ENCODE results near the gene PRKAG2.

The PRKAG2 gene

DNA sequence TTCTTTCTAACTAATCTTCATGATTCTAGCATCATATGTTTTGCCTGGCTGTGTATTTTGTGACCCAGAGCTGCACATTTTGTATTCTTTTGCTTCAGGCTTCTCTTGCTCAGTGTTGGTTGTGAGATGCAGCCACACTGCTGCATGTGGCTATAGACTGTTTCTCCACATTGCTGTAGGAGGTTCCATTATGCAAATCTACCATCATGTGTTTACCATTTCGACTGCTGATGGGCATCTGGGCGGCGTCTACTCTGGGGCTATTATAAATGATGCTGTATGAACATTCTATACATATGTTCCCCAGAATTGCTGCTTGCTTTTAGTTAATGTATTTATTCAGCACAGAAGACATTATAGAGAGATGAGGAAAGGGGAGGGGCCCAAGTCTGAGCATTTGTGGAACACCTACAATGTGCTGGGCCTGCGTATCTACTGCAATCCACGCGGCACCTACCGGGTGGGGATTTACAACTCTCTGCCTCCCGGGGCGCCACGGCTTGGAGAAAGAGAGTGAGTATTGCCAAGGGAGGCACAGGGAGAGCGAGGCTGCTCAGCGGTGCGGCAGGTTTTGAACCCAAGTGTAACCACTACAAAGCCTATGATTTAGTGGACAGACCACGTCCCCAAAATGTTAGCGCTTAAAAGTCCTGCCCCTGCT is 172.5 kb downstream of the PRKAG2 start:
- no peak for DNase-seq

- no peak for DNase-seq
Measured at GRCh38 chr7:151702961-151703360, 174.0 kb downstream of the PRKAG2 start.

DNA sequence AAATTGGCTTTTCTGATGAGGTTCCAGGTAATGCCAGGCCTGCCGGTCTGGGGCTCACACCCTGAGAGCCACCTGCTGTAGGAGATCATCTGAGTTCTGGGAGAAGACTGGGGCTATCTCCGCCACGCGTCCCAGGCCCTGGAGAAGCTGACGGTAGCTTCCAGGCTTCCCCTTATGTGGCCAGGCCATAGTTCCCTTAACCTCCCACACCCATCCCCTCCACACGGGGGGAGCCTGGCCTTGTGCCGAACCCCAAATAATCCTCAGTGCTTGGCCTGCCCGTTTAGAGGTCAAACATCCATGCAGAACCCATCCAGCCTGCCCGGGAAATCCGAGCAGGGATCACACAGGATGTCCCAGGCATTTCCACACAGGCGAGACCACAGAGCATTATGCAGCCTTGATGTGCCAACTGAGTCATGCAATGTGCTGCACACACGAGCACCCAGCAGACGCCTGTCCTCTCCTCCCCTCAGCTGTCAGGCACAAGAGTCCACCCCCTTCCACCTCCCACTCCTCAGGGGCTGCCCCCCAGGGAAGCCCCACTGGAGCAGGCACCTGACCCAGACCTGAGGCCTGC is 176.2 kb downstream of the PRKAG2 start:
- no peak for DNase-seq

GRCh38 chr7:151699928-151700319 is 177.0 kb downstream of the PRKAG2 start:
- DNase-seq, result no peak

GRCh38 chr7:151699147-151699927 is 177.6 kb downstream of the PRKAG2 start:
- no peak for DNase-seq

GRCh38 chr7:151697942-151698341 is 179.0 kb downstream of the PRKAG2 start:
- no peak for DNase-seq

GRCh38 chr7:151697515-151697895 is 179.4 kb downstream of the PRKAG2 start:
- DNase-seq, result no peak

DNA sequence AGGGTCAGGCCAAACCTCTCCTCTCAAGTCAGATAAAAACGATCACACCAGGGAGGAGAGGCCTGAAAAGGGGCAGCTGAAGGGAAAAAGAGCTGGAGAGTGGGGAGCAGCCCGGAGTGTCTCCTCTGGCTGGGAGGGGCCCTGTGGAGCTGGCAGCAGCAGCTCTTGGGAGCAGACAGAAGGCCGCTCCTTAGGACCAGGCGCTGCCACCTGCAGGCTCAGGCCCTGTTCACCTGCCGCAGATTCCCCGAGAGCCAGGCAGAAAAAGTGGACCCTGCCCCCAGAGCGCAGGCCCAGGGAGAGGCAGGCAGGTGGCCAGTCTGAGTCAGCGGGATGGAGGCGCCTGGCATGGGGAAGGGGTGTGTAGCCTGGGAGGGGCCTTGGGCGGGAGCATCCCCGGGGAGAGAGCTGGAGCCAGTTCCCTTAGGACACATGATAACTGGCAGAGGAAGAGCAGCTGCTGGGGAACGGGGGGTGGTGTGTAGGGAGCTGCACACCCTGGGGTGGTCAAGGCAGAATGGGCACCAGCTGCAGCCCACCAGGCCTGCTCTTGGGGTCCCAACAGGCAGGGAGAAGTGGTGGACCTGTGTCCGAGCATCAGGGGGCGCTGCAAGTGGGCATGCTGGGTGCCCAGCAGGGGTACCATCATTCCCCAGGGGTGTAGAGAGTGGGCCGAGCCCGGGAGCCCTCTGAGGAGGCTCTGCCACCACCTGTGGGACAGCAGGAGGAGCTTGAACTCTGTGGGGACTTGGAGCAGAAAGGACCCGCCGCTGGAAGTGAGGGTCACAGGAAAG is 180.0 kb downstream of the PRKAG2 start:
- DNase-seq, result no peak

- no peak for DNase-seq
Measured at GRCh38 chr7:151695951-151696541, 180.9 kb downstream of the PRKAG2 start.

DNA sequence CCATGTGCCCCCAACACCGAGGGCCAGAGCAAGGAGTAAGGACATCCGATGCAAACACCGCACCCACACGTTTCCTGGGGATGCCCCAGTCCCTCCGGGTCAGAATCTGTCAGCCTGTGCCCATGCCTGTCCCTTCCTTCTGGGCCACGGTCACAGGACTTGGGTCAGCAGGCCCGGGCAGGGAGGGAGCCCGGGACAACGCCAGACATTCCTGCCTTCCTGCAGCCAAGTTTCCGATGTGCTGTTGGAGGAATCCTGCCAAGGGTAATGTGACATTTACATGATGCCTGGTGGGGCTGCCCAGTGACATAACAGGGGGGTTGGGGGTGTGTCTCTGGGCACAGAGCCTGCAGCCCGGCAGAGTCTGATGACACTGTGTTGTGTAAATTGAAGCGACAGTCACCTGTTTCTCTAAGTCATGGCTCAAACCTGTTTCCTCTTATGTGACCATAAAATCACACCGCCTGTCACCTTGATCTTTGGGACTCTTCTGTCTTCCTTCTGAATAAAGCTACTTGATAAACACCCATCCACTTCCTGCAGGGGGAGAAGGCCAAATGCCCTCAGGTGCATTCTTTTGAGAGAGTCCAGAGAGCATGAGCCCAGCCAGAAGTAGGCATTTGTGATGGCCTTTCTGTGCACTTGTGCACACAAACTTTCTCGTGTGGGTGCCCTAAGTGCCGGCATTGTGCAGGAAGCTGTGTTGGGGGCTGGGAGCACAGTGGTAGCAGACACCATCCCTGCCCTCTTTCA is 181.9 kb downstream of the PRKAG2 start:
- no peak for DNase-seq

GRCh38 chr7:151694441-151694827 is 182.5 kb downstream of the PRKAG2 start:
- DNase-seq, result no peak

GRCh38 chr7:151693140-151693539 is 183.8 kb downstream of the PRKAG2 start:
- DNase-seq, result no peak

GRCh38 chr7:151692721-151693120 is 184.2 kb downstream of the PRKAG2 start:
- no peak for DNase-seq

- DNase-seq, result no peak
Measured at GRCh38 chr7:151691449-151691848, 185.5 kb downstream of the PRKAG2 start.

DNA sequence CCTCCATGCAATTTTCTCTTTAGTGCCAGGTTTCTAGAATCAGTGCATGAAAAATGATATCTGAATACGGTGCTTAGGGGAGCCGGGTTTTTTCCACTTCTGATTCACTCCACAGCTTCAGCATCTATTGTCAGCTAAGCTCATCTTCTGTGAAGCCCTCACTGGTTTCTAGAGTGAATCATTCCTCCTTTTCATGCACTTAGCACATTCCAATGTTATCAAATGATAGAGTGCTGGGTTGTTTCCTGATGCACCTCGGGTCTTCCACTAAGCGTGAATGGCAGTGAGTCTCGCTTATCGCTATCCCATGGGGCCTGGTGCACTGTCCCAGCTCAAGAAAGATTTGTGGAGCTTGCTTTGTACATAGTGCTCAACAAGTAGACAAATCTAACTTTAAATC is 186.3 kb downstream of the PRKAG2 start:
- DNase-seq, result no peak

- DNase-seq, result no peak
Measured at GRCh38 chr7:151689196-151689971, 187.5 kb downstream of the PRKAG2 start.

DNA sequence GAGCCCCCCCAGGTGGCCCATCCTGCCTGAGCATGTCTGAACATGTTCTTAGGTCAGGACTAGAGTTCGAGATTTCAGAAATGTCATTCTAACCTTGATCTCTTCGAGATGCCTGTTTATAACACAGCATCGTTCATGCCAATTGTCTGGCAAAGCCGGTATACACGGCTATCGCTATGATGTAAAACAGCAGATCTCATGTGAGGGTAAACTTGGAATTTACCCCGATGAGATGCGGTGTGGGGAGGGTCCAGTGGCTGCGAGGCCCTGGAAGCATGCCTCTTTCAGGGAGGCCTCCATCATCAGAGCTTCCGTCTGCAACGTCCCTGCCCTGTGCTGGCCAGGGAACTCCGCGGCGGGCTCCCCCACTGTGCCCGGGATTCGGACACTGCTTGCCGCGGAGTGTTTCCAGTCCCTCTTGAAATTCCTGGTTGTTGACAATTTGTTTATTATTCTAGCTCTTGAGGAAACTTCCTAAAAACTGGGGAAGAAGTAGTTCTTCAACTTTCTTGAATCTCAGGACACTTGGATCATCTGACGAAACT is 188.6 kb downstream of the PRKAG2 start:
- DNase-seq, result no peak

DNA sequence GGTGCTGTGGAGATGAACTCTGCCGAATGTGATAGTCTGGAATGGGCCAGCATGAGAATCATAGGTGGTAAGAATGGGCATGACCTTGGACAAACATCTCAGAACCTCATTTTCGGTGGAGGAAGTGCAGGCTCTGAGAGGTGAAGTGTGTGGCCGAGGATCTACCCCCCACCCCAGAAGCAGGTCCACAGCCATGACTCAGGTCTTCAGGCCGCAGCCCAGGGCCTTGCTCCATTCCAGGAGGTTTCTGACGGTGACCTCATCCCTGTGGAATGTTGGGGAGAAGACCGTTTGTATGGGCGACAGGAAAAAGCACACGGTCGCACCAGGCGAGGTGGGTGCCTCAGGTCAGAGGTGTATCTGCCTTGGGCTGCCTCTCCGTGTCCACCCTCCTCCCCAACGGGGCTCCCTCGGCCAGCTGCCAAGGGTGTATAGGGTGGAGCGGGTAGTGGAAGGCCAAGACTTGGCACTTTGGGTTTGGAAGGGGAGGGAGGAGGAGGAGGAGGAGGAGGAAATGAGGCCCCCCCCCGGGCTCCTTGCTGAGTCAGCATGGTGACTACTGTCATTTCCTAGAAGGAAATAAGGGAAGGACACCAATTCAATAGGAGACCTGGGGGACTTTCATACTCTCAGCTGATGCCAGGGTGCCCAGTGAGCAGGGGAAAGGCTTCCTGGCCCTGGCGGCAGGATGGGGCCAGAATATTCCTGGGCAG is 189.2 kb downstream of the PRKAG2 start:
- DNase-seq, result no peak

DNA sequence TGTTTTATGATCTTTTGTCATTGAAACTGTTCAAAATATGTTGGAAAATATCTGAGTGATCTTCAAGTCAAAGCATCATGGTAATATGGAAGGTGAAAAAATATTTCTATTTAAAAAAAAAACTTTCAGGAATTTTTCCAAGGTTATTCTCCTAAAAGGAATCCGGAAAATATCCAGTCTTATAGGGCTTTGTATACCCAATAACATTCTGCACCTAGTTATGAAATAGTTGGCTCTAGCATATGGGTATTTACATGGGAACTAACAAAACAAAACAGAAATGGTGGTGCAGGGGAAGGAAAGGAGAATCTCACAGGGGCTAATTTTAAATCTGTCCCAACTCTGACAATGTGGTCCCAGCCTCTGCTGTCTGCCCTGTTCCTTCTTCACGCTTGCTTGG is 190.1 kb downstream of the PRKAG2 start:
- no peak for DNase-seq

- DNase-seq, result no peak
Measured at GRCh38 chr7:151686016-151686766, 190.7 kb downstream of the PRKAG2 start.

All from stimulated activated CD4-positive, alpha-beta T cell treated with anti-CD3 and anti-CD28 coated beads, Interleukin-4, amount 100 ng/mL, for 24 hours (primary cell).